LNCaP clone FGC (cell line): ENCODE results near the gene FAM241B.

Experiments
- DNase-seq: peaks from one replicate; pipeline ENCODE4 v3.0.0-alpha.2; 2011; ENCODE audit warnings: low read depth
- H3K4me3 ChIP-seq: 2 replicates; pipeline ENCODE4 v1.5.1; 2011; ENCODE audit warnings: mild to moderate bottlenecking, low read depth, low read length, control low read depth
- TF ChIP-seq, protein P1 (sequence below): IDR thresholded peaks from 2 replicates; pipeline ENCODE4 v1.5.1; 2012; ENCODE audit warnings: mild to moderate bottlenecking; ENCODE audit not compliant: control insufficient read depth, insufficient read depth; ENCODE audit errors: extremely low read depth

The FAM241B gene, protein sequence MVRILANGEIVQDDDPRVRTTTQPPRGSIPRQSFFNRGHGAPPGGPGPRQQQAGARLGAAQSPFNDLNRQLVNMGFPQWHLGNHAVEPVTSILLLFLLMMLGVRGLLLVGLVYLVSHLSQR

DNA sequence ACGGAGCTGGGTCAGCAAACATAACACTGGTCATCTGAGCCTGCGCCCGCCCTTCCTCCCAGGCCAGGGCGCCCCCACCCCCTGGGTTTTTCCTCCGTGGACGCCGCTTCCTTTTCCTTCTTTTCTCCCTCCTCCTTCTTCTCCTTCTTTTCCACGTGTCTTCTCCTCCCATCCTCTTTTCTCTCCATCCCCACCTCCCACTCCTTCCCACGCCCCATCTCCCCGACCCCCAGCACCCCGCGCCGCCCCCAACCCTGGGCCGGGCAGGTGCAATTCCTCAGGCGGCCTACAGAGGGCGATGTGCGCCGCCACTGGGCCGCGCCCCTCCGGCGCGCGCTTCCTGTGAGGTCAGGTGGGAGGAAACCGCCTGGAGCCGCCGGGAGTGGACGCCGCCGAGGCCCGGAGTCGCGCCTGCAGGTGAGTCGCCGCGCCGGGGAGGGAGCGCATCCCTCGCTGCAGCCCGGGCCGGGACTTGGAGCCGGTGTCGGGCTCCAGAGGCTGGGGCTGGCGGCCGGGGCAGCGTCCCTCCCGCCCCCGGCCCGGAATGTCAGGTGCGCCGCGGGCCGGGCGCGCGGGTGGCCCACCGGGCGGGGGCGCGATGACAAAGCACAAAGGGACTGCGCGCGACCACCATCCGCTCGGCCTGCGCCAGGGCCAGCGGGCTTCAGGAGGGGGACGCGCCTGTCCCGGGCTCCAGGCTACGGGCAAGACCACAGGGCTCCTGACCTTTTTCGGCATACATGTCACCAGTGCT, at the start of gene FAM241B:
Gene FAM241B, plus strand, starts transcription at position 351 of the 754 bp plus-strand sequence. CDS start 1,497 bp downstream, outside the sequence.
- peak; percentile 40 for DNase-seq
- TF ChIP-seq, protein P1, sequence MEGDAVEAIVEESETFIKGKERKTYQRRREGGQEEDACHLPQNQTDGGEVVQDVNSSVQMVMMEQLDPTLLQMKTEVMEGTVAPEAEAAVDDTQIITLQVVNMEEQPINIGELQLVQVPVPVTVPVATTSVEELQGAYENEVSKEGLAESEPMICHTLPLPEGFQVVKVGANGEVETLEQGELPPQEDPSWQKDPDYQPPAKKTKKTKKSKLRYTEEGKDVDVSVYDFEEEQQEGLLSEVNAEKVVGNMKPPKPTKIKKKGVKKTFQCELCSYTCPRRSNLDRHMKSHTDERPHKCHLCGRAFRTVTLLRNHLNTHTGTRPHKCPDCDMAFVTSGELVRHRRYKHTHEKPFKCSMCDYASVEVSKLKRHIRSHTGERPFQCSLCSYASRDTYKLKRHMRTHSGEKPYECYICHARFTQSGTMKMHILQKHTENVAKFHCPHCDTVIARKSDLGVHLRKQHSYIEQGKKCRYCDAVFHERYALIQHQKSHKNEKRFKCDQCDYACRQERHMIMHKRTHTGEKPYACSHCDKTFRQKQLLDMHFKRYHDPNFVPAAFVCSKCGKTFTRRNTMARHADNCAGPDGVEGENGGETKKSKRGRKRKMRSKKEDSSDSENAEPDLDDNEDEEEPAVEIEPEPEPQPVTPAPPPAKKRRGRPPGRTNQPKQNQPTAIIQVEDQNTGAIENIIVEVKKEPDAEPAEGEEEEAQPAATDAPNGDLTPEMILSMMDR: peak; percentile 95
- H3K4me3 ChIP-seq: peak within 1 kb of the TSS; percentile 86

DNA sequence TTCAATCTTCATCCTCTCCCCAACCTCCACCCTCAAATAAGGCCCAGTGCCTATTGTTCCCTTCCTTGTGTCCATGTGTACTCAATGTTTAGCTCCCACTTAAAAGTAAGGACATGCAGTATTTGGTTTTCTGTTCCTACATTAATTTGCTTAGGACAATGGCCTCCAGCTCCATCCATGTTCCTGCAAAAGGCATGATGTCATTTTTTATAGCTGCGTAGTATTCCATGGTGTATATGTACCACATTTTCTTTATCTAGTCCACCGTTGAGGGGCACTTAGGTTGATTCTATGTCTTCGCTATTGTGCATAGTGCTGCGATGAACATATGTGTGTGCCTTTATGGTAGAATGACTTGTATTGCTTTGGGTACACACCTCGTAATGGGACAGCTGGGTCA, 49.6 kb upstream of the FAM241B start:
- no peak overlapping the region for H3K4me3 ChIP-seq
- TF ChIP-seq, protein P1: no peak
- no peak for DNase-seq

DNA sequence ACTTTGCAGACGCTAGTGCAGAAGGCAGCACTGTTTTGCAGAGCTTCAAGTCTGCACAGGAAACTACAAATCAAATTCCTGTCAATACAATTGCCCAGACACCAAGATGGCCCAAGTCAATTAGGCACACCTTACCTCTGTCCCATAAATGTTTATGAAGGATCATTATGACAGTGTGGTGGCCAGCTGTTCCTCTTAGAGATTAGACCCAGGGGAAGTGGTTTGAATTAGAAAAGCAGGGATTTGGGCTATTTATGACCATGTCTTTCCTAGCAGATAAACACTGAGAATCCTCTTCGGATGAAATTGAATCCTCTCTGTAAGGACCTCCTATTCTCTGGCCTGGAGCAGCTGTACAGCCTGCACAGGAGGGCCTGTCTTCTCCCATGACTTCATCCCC, 46.9 kb upstream of the FAM241B start:
- TF ChIP-seq, protein P1: no peak
- no peak for DNase-seq
- no peak overlapping the region for H3K4me3 ChIP-seq

DNA sequence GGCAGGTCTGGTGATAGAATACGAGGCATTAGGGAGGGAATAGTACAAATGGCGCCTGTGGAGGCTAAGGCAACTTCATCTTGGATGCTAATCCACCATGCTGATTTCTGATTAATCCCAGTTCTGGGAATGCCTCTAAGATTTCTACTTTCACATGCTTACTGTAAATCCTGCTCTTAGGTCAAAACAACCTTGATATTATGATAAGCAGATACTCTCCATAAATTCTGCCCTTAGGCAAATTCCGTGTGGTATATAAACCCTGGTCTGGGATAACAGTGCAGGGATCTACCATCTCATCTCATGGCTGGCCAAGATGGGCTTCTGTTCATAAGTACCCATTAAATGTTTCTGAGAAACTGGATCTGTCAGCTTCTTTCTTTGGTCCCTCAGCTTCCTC, 45.4 kb upstream of the FAM241B start:
- no peak for DNase-seq
- H3K4me3 ChIP-seq: no peak overlapping the region
- TF ChIP-seq, protein P1: no peak

DNA sequence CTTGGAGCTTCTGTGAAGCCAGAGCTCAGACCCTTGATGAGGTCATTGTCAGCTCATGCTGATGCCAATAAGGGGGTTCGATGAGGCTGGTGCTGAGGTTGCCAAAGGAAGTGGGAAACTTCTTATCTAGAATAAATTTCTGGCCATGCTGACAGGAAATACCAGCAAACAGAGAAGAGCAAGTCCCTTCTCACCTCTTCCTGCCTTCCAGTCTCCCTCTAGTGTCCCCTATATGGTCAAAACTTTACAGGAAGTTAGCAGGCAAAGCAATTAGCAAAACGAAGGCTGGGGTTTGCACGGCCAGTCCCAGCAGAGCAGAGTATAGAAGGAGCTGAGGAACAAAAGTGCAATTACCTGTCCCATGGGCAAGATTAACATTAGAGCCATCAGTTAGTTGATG, 41.7 kb upstream of the FAM241B start:
- no peak overlapping the region for H3K4me3 ChIP-seq
- no peak for DNase-seq
- TF ChIP-seq, protein P1: no peak

DNA sequence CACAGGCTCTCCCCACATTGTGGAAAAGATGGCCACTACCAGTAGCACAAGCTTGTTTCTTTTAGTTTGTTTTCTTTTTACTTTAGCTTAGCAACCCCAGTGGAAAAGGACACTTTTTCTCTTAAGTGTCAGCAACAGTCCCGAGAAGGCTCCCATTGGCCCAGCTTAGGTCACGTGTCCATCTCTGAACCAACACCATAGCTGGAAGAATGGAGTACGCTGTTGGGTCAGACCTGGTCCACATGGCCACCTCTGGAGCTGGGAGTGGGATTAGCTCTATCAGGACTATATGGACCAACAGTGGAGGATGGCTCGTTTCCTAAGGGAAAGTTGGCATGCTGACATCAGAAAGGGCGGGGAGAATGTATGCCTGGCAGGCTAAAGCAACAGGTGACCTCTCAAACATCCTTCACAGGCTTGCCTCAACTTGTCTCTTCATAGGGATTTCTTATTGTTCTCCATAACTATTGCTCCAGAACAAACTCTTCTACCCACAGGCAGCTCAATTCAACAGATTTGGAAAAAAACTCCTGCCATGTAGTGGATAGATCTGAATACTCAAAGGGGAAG, 29.2 kb upstream of the FAM241B start:
- DNase-seq: no peak
- TF ChIP-seq, protein P1: no peak
- H3K4me3 ChIP-seq: no peak overlapping the region

DNA sequence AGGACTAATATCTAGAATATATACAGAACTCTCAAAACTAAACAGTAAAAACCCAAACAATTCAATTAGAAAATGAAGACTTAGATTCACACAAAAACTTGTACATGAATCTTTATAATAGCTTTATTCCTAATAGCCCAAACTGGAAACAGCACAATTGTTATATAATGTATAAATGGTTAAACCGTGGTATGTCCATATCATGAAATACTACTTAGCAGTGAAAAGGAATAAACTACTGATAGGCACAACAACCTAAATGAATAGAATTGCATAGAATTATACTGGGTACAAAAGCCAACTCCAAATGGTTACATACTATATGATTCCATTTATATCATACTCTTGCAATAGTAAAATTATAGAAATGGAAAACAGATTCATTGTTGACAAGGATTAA, 21.0 kb upstream of the FAM241B start:
- DNase-seq: no peak
- TF ChIP-seq, protein P1: no peak
- no peak overlapping the region for H3K4me3 ChIP-seq
